HG03045 (cell line): ENCODE measurements around the gene GSTO1.
"Not testable (repeated sequence)": the region's sequence is repeated elsewhere in the genome, so short reads cannot be mapped to it uniquely, and the experiment has no call there.

ENCODE experiments used
- ATAC-seq: cut with Tn5 transposase; IDR thresholded peaks from one replicate; pipeline ENCODE4 v1.9.1; 2021; ENCODE audit warnings: mild to moderate bottlenecking, moderate library complexity; ENCODE audit not compliant: unreplicated experiment

GSTO1 gene

GRCh38 chr10:104254493-104255310 lies at the start of gene GSTO1:
Gene GSTO1 (plus strand): TSS chr10:104254892. CDS start chr10:104254929, 37 bp downstream.
- peak; percentile 81 for ATAC-seq

DNA sequence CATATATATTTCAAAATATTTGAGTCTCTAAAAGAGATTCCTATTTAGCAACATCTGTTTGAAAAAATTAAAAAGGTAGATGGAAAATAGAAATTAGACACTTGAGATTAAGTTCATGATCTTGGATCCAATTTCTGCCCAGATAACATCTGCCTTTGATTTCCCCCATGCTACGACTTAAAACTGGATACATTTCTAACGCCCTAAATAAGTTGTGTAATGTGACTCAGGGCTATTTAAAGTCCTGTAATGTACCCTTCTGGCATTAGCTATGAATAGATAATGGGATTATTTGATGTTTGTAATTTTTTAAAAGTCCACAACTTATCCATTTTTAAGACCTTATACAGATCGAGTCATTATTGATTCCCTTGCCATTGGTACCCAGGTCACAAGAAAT lies 46.0 kb upstream of the GSTO1 start:
- ATAC-seq = no peak

DNA sequence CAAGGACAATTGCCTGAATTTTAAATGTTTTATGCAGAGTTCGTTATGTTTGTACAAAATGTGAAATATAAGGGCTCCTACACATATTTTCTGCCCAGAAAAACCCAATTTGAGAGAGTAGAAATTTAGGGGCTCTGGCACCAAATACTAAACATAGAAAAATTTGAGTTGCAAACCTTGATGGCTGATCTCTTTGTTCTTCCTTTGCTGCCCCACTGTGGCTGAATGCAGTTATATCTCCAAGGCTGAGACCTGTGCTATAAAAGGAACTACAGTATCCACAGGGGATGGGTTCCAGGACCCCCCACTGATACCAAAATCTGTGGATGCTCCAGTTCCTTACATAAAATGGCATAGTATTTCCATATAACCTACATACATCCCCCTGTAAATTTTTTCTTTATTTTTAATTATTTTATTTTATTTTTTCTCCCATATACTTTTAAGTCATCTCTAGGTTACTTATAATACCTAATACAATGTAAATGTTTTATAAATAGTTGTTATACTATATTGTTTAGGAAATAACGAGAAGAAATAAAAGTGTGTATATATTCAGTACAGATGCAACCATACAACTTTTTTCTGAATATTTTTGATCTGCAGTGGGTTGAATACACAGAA lies 45.0 kb upstream of the GSTO1 start:
- ATAC-seq = no peak

- ATAC-seq = no peak
These were observed 38.1 kb upstream of the GSTO1 start for GRCh38 chr10:104216631-104217030.

DNA sequence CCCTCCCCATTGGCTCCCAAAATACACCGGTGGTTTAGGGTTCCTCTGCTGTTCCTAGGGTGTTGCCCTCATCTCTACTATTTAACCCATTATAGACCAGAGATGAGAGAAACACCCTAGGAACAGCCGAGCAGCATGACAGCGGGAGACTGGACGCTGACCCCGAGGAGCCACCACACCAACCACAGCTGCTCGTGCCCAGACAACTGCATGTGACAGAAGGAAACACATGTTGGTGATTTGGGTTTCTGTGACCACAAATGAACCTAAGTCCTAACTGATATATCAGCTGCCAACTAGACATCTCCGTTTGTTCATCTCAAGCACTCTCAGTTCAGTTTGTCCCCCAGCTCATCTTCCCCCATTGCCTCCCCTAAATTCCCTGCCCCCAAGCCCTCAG lies 35.9 kb upstream of the GSTO1 start:
- no peak for ATAC-seq

DNA sequence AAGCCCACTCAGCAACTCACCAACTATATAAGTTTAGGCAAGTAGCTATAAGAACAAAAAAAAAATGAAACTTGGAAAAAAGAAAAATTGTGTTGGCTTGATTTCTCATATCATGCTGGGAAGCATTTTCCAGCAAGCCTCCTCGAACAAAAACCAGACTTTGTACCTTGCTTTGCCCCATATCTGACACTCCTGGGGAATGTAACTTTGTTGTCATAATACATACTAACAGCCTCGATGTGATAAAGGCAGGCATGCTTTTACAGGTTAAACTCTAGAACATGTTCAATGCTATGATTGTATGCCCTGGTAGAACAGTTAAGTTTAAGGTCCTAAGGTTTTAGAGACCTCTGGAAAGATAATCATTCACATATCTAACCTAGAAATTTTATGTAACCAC lies 34.2 kb upstream of the GSTO1 start:
- ATAC-seq = no peak

GRCh38 chr10:104223304-104223703 lies 31.4 kb upstream of the GSTO1 start:
- no peak for ATAC-seq

DNA sequence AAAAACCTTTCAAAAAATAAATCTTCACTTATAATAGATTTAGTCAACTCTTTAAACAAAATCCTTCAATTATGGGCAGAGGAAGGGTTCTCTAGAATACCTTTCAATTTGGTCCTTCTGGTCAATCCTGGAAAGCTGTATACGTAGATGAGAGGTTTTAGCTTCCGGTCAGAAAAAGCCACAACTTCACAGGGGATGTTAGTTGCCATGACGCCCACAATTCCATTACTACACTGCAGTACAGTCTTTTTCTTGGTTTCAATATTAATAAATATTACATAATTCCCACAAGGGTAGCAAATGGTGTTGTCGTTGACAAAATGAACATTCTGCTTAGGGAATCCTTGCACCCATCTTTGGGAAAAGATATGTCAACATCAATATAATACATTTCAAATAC lies 24.2 kb upstream of the GSTO1 start:
- no peak for ATAC-seq

- peak; percentile 100 for ATAC-seq
These were observed 22.7 kb upstream of the GSTO1 start, which contains the start of gene CFAP43 for GRCh38 chr10:104231784-104232612. Gene CFAP43 (minus strand): TSS chr10:104232364. CDS start chr10:104232246, 118 bp downstream.

- no peak for ATAC-seq
These were observed 22.0 kb upstream of the GSTO1 start for GRCh38 chr10:104232613-104233102.

DNA sequence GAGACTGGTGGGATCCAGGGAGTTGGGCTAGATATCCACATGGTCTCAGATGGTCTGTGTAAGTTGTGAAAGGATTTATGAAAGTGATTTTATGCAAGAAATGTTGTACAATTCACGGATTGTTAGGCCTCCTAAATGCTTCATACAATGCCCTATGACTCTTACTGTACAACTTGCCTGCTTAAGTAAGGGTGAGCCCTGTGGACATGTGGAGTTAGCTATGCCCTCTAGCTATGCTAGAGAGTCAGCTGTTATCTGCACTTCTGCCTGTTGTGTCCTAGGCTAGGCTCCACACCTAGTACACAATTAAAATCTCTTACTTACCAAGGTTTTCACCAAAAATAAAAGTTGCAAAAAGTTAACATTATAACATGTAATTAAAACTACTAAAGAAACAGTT lies 20.9 kb upstream of the GSTO1 start:
- no peak for ATAC-seq

DNA sequence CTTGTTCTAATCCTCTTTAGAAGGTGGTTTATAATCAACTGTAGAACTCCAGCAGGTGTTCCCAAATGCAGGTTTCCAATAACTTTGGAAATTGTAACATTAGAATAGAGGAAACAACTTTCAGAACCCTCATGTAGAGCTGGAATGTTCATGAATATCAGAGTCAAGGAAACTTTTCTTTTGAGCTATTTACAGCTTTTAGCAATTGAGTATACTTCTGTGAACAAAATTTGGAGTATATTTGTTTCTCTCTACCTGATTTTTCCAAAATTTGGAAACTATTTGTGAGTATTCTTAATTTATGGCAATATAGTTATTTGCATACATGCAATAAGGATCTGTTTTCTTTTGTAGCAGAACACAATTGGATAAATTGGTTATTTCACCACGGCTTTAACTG lies 19.8 kb upstream of the GSTO1 start:
- no peak for ATAC-seq

DNA sequence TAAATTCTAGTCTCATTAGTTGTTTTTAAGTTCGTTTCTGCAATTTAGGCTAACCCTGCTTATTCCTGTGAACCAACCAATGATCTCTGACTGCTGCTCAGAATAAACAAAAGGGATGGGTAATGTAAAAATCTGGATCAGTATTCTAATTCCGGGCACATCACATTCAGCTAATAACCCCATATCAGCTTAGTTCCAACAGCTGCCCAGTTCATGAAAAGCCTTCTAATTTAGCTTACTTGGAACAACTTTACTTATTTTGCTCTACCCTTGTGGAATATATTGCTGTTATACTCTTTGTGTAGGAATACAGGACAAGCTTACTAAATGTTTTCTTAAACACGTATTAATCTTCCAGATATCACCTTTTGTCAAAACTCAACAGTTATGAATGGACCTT lies 18.9 kb upstream of the GSTO1 start:
- no peak for ATAC-seq

DNA sequence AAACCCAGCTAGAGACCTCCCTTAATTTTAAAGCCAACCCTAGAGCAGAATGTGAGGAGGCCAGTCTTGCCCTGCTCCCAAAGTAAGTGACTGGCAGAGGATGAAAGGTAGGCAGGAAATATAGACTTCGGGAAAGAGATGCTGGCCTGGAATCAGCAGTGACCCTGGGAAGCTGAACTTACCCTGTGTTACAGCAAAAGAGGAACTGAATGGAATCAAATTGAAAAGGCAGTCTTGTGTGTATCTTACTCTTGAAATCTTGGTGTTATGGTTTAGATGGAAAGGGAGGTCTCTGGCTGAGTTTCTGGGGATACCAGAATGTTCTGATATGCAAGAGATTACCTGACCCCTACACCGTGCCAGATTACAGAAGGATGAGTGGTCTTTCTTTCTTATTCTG lies 14.6 kb upstream of the GSTO1 start:
- ATAC-seq = no peak

GRCh38 chr10:104242545-104242944 lies 12.1 kb upstream of the GSTO1 start:
- ATAC-seq = no peak

GRCh38 chr10:104243009-104243408 lies 11.7 kb upstream of the GSTO1 start:
- ATAC-seq = not testable (repeated sequence)

DNA sequence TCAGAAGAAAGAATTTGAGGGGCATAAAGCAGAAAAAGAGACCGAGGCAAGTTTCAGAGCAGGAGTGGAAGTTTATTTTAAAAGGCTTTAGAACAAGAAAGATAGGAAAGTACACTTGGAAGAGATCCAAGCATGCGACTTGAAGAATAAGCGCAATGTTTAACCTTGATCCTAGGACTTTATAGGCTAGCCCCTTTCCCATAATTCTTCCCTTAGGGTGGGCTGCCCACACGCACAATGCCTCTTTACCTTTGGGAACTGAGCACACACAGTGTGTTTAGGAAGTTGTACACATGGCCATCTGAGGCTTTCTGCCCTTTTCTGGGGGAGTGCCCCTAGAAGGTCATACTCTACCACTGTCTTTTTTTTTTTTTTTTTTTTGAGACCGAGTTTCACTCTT lies 11.2 kb upstream of the GSTO1 start:
- ATAC-seq = no peak

- ATAC-seq = no peak
These were observed 9.5 kb upstream of the GSTO1 start for GRCh38 chr10:104245066-104245632.

GRCh38 chr10:104246976-104247375 lies 7.7 kb upstream of the GSTO1 start:
- ATAC-seq = no peak

DNA sequence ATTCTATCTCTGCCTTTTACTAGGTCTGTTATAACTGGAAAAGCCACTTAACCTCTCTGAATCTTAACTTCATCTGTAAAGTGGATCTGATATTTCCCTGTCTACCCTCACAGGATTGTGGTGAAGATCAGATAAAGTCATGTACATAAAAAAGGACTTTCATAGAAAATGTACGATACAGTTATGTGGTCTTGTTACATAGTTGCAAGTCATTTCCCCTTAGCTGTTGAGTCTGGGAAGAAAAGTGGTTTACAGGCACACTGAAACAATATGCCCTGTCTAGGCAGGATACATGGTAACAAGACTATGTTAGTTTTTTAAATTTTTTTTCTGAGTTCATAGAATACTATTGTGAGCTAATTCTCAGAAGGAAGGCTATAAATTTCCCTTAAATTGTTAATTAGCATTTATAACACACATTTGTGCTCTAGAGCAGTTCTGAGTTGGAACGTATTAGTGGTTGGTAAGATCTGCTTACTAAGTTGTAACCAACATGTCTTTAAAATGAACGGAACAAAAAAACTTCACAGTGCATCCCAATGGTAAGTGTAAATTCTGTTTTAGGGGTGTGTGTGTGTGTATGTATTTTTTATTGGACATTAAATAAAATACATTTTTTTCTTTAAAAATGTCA lies 7.1 kb upstream of the GSTO1 start:
- ATAC-seq = no peak

DNA sequence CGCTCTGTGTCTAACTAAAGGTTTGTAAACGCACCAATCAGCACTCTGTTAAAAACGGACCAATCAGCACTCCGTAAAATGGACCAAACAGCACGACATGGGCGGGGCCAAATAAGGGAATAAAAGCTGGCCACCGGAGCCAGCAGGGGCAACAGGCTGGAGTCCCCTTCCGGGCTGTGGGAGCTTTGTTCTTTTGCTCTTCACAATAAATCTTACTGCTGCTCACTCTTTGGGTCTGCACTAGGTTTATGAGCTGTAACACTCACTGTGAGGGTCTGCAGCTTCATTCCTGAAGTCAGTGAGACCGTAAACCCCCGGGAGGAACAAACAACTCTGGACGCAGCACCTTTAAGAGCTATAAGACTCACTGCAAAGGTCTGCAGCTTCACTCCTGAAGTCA lies 5.8 kb upstream of the GSTO1 start:
- ATAC-seq = not testable (repeated sequence)
